D721Med (cell line): ENCODE results near the gene AMN.
A peak's percentile ranks its signal among the peaks of the same experiment; 100 is the strongest.
"Not testable (repeated sequence)": the region's sequence is repeated elsewhere in the genome, so short reads cannot be mapped to it uniquely, and the experiment has no call there.

ENCODE experiments used
- DNase-seq: peaks from one replicate; pipeline ENCODE4 v3.0.0; 2011; ENCODE audit warnings: low spot score; ENCODE audit not compliant: insufficient read length
- FAIRE-seq: peaks from 2 replicates; lab custom pipeline; 2011; peaks lifted over from hg19 to GRCh38; lab: Jason Lieb, UNC
- CTCF ChIP-seq: IDR thresholded peaks from 2 replicates; pipeline ENCODE4 v1.5.1; 2012; ENCODE audit warnings: mild to moderate bottlenecking, control low read depth; ENCODE audit not compliant: insufficient read depth; ENCODE audit errors: missing control alignments

AMN gene

GRCh38 chr14:102922490-102923200 is at the start of gene AMN:
Gene AMN (plus strand): TSS chr14:102922663. CDS start chr14:102922689, 26 bp downstream.
- no peak for TF ChIP-seq CTCF
- DNase-seq (no peak), FAIRE-seq (no peak)

GRCh38 chr14:102873131-102873530 is 49.3 kb upstream of the AMN start:
- no peak for TF ChIP-seq CTCF
- DNase-seq: no peak
- FAIRE-seq: no peak

GRCh38 chr14:102873546-102874061 is 48.9 kb upstream of the AMN start:
- TF ChIP-seq CTCF: no peak
- DNase-seq (no peak), FAIRE-seq (no peak)

- peak; percentile 22 for TF ChIP-seq CTCF
- no peak for FAIRE-seq
Observed at GRCh38 chr14:102875652-102876051, 46.8 kb upstream of the AMN start.

GRCh38 chr14:102877511-102877910 is 45.0 kb upstream of the AMN start:
- FAIRE-seq: not testable (repeated sequence)

More at GRCh38 chr14:102875652-102876051, 46.8 kb upstream of the AMN start:
- no peak for DNase-seq

GRCh38 chr14:102878174-102878969 is 44.1 kb upstream of the AMN start:
- no peak for DNase-seq
- no peak for TF ChIP-seq CTCF
- FAIRE-seq: no peak

More at GRCh38 chr14:102877511-102877910, 45.0 kb upstream of the AMN start:
- not testable (repeated sequence) for DNase-seq

- FAIRE-seq: no peak
Observed at GRCh38 chr14:102878970-102879460, 43.4 kb upstream of the AMN start.

More at GRCh38 chr14:102878970-102879460, 43.4 kb upstream of the AMN start:
- DNase-seq: no peak
- no peak for TF ChIP-seq CTCF
